ENCODE results near the gene TRIM40.
A peak's percentile ranks its signal among the peaks of the same experiment; 100 is the strongest.
"Not testable (repeated sequence)": the region's sequence is repeated elsewhere in the genome, so short reads cannot be mapped to it uniquely, and the experiment has no call there.

The TRIM40 gene

DNA sequence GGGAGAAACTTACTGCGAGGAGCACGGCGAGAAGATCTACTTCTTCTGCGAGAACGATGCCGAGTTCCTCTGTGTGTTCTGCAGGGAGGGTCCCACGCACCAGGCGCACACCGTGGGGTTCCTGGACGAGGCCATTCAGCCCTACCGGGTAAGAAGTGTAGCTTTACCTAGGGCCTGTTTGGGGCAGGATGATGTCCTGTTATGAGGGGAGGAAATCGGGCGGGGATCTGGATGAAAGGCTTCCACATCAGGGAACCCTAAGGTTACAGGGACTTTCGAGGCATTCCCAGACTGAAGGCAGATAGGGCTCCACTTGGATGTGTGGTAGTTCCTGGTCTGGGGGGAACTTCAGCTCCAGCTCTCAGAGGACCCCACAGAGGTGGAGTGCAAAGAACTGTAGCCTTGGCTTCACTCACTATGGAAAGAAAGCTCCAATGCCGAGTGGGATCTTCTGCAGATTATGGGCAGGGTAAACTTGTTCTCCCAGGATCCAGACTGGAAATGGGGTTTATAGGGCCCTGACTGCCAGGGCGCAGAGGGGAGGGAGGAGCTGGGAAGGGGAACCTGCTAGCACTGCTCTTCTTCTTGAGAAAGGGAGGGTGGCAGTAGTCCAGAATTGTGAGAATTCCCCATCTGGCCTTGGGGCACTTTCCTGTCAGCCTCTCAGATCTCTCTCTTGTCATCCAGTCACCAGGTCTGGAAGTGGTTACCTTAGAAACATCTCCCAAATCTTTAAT is 28.1 kb downstream of the TRIM40 start:
- H2AK5ac ChIP-seq (ENCODE audit: low read length, severe bottlenecking), result no peak overlapping the region
- H3K27me3 ChIP-seq (ENCODE audit: control insufficient read depth in 1 of 2, insufficient read depth in 1 of 2, low read length in 2 of 2), result peaks cover 35 to 42% of the 10 kb centered on the region in 2 experiments
- H3K9ac ChIP-seq (ENCODE audit: low read length), result no peak overlapping the region
- DNase-seq, result no peak
- no peaks in the 10 kb centered on the region for H3K9me3 ChIP-seq (ENCODE audit: control insufficient read depth, low read length)
- no peak overlapping the region for H3K27ac ChIP-seq (ENCODE audit: low read length, poor library complexity, severe bottlenecking)
- H2BK5ac ChIP-seq (ENCODE audit: low read depth, low read length, poor library complexity, severe bottlenecking), result no peak overlapping the region
- H2BK15ac ChIP-seq (ENCODE audit: low read depth, poor library complexity, severe bottlenecking), result no peak overlapping the region
- H3K23ac ChIP-seq (ENCODE audit: low read length in 2 of 2), result no peak overlapping the region
- H3K4ac ChIP-seq (ENCODE audit: low read depth in 1 of 2, low read length in 2 of 2), result no peak overlapping the region
- no peak overlapping the region for H2BK12ac ChIP-seq (ENCODE audit: low read length in 2 of 2)
- no peaks in the 10 kb centered on the region for H3K79me1 ChIP-seq (replicated peaks; ENCODE audit: low read length, poor library complexity, severe bottlenecking)
- no peak overlapping the region for H3K14ac ChIP-seq (ENCODE audit: low read length in 2 of 2)
- H3K18ac ChIP-seq (ENCODE audit: low read depth in 1 of 2, low read length in 2 of 2), result no peak overlapping the region
- no peak overlapping the region for H3K4me2 ChIP-seq (ENCODE audit: low read length, poor library complexity, severe bottlenecking)
- no peaks in the 10 kb centered on the region for H3K4me1 ChIP-seq (ENCODE audit: control insufficient read depth, insufficient read depth, low read depth, low read length)
- no peak overlapping the region for H3K4me3 ChIP-seq (ENCODE audit: insufficient read depth in 1 of 2, low read depth in 1 of 2, low read length in 2 of 2)
- H3K36me3 ChIP-seq (ENCODE audit: control insufficient read depth in 1 of 2, insufficient read depth in 2 of 2, low read depth in 1 of 2, low read length in 2 of 2), result no peaks in the 10 kb centered on the region
- H2AFZ ChIP-seq (ENCODE audit: low read depth, low read length), result no peak overlapping the region
- H4K91ac ChIP-seq (ENCODE audit: low read length), result no peak overlapping the region
- H4K8ac ChIP-seq (ENCODE audit: low read length), result no peak overlapping the region
- WGBS, result 87% methylated on average over 16 of the region's 16 CpGs
- no peak overlapping the region for H2BK120ac ChIP-seq (ENCODE audit: low read depth, low read length)

DNA sequence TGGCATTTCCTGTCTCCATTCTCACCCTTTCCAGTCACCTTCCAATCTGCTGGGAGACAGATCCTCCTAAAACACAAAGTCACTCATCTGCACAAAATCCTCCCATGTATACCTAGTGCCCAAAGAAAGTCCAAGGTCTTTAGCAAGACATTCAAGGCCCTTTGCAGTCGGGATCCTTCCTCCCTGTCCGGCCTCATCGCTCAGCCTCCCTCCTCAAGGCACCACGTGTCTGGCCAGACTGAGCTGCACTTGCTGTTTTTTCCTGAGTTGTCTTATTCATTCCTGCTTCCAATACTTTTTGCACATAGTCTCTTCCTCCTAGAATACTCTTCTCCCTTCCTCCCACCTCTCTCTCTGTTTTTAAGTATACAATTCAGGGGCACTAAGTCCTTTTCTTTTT is 28.8 kb downstream of the TRIM40 start:
- no peak for DNase-seq
- 79% methylated on average over 4 of the region's 4 CpGs for WGBS
- no peak overlapping the region for H3K27ac ChIP-seq (ENCODE audit: low read length, poor library complexity, severe bottlenecking)

DNA sequence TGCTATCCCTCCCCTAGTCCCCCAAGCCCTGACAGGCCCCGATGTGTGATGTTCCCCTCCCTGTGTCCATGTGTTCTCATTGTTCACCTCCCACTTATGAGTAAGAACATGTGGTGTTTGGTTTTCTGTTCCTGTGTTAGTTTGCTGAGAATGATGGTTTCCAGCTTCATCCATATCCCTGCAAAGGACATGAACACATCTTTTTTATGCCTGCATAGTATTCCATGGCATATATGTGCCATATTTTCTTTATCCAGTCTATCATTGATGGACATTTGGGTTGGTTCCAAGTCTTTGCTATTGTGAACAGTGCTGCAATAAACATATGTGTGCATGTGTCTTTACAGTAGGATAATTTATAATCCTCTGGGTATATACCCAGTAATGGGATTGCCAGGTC is 29.3 kb downstream of the TRIM40 start:
- H3K27ac ChIP-seq (ENCODE audit: low read length, poor library complexity, severe bottlenecking); H2BK5ac ChIP-seq (ENCODE audit: low read depth, low read length, poor library complexity, severe bottlenecking); H2AK5ac ChIP-seq (ENCODE audit: low read length, severe bottlenecking); H3K4me2 ChIP-seq (ENCODE audit: low read length, poor library complexity, severe bottlenecking); H3K4ac ChIP-seq (ENCODE audit: low read depth in 1 of 2, low read length in 2 of 2); H3K4me1 ChIP-seq (ENCODE audit: control insufficient read depth, insufficient read depth, low read depth, low read length); H3K23ac ChIP-seq (ENCODE audit: low read length in 2 of 2); H3K36me3 ChIP-seq (ENCODE audit: control insufficient read depth in 1 of 2, insufficient read depth in 2 of 2, low read depth in 1 of 2, low read length in 2 of 2); H2AFZ ChIP-seq (ENCODE audit: low read depth, low read length); H3K18ac ChIP-seq (ENCODE audit: low read depth in 1 of 2, low read length in 2 of 2); H2BK120ac ChIP-seq (ENCODE audit: low read depth, low read length); H3K9me3 ChIP-seq (ENCODE audit: control insufficient read depth, low read length); H4K8ac ChIP-seq (ENCODE audit: low read length); DNase-seq; H2BK12ac ChIP-seq (ENCODE audit: low read length in 2 of 2); H3K4me3 ChIP-seq (ENCODE audit: insufficient read depth in 1 of 2, low read depth in 1 of 2, low read length in 2 of 2); H4K91ac ChIP-seq (ENCODE audit: low read length); H3K79me1 ChIP-seq (replicated peaks; ENCODE audit: low read length, poor library complexity, severe bottlenecking); H2BK15ac ChIP-seq (ENCODE audit: low read depth, poor library complexity, severe bottlenecking); H3K14ac ChIP-seq (ENCODE audit: low read length in 2 of 2); H3K9ac ChIP-seq (ENCODE audit: low read length): not testable (repeated sequence)
- H3K27me3 ChIP-seq (ENCODE audit: control insufficient read depth in 1 of 2, insufficient read depth in 1 of 2, low read length in 2 of 2), result peaks cover 39 to 49% of the 10 kb centered on the region in 2 experiments
- WGBS, result no CpG with 5 or more reads among the region's 1 CpG

More for the DNA sequence above, 28.8 kb downstream of the TRIM40 start:
- H2BK120ac ChIP-seq (ENCODE audit: low read depth, low read length), result no peak overlapping the region
- no peak overlapping the region for H3K4me2 ChIP-seq (ENCODE audit: low read length, poor library complexity, severe bottlenecking)
- H3K27me3 ChIP-seq (ENCODE audit: control insufficient read depth in 1 of 2, insufficient read depth in 1 of 2, low read length in 2 of 2), result peaks cover 37 to 47% of the 10 kb centered on the region in 2 experiments
- H4K8ac ChIP-seq (ENCODE audit: low read length), result no peak overlapping the region
- H3K36me3 ChIP-seq (ENCODE audit: control insufficient read depth in 1 of 2, insufficient read depth in 2 of 2, low read depth in 1 of 2, low read length in 2 of 2), result no peaks in the 10 kb centered on the region
- no peaks in the 10 kb centered on the region for H3K4me1 ChIP-seq (ENCODE audit: control insufficient read depth, insufficient read depth, low read depth, low read length)
- no peak overlapping the region for H2BK5ac ChIP-seq (ENCODE audit: low read depth, low read length, poor library complexity, severe bottlenecking)
- no peak overlapping the region for H3K9ac ChIP-seq (ENCODE audit: low read length)
- no peak overlapping the region for H2BK12ac ChIP-seq (ENCODE audit: low read length in 2 of 2)
- no peak overlapping the region for H3K4me3 ChIP-seq (ENCODE audit: insufficient read depth in 1 of 2, low read depth in 1 of 2, low read length in 2 of 2)
- H3K9me3 ChIP-seq (ENCODE audit: control insufficient read depth, low read length), result no peaks in the 10 kb centered on the region
- no peak overlapping the region for H3K4ac ChIP-seq (ENCODE audit: low read depth in 1 of 2, low read length in 2 of 2)
- H3K18ac ChIP-seq (ENCODE audit: low read depth in 1 of 2, low read length in 2 of 2), result no peak overlapping the region
- H2BK15ac ChIP-seq (ENCODE audit: low read depth, poor library complexity, severe bottlenecking), result no peak overlapping the region
- H3K14ac ChIP-seq (ENCODE audit: low read length in 2 of 2), result no peak overlapping the region
- H3K79me1 ChIP-seq (replicated peaks; ENCODE audit: low read length, poor library complexity, severe bottlenecking), result no peaks in the 10 kb centered on the region
- H2AK5ac ChIP-seq (ENCODE audit: low read length, severe bottlenecking), result no peak overlapping the region
- H4K91ac ChIP-seq (ENCODE audit: low read length), result no peak overlapping the region
- H3K23ac ChIP-seq (ENCODE audit: low read length in 2 of 2), result peak overlapping the region in 1 of 2 experiments; percentile 23
- H2AFZ ChIP-seq (ENCODE audit: low read depth, low read length), result no peak overlapping the region

DNA sequence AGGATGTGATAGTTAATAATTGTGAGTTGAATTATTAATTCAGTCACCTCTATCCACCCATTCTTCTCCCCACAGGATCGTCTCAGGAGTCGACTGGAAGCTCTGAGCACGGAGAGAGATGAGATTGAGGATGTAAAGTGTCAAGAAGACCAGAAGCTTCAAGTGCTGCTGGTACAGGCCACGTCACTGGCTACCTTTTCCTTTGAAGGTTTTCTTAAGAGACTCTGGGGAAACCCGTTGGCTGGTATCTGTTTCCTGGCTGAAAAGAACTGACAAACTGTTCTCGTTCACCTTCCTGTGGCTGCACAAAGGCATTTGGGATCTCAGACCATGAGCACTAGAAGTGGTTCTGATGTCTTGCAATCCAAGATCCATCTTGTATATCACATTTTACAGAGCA is 31.2 kb downstream of the TRIM40 start:
- Histone ChIP-seq H3K79me1 (replicated peaks; ENCODE audit: low read length, poor library complexity, severe bottlenecking) (no peaks in the 10 kb centered on the region), H3K27ac (ENCODE audit: low read length, poor library complexity, severe bottlenecking) (no peak overlapping the region), H3K9me3 (ENCODE audit: control insufficient read depth, low read length) (no peaks in the 10 kb centered on the region), H3K14ac (ENCODE audit: low read length in 2 of 2) (no peak overlapping the region), H2AFZ (ENCODE audit: low read depth, low read length) (no peak overlapping the region), H3K4me3 (ENCODE audit: insufficient read depth in 1 of 2, low read depth in 1 of 2, low read length in 2 of 2) (no peak overlapping the region), H3K4me2 (ENCODE audit: low read length, poor library complexity, severe bottlenecking) (no peak overlapping the region), H3K23ac (ENCODE audit: low read length in 2 of 2) (no peak overlapping the region), H3K9ac (ENCODE audit: low read length) (no peak overlapping the region), H2BK12ac (ENCODE audit: low read length in 2 of 2) (no peak overlapping the region), H2BK15ac (ENCODE audit: low read depth, poor library complexity, severe bottlenecking) (no peak overlapping the region), H4K91ac (ENCODE audit: low read length) (no peak overlapping the region), H3K18ac (ENCODE audit: low read depth in 1 of 2, low read length in 2 of 2) (no peak overlapping the region), H3K4me1 (ENCODE audit: control insufficient read depth, insufficient read depth, low read depth, low read length) (peaks cover 6% of the 10 kb centered on the region), H3K4ac (ENCODE audit: low read depth in 1 of 2, low read length in 2 of 2) (no peak overlapping the region), H2BK5ac (ENCODE audit: low read depth, low read length, poor library complexity, severe bottlenecking) (no peak overlapping the region), H4K8ac (ENCODE audit: low read length) (no peak overlapping the region), H3K27me3 (ENCODE audit: control insufficient read depth in 1 of 2, insufficient read depth in 1 of 2, low read length in 2 of 2) (peaks cover 58 to 66% of the 10 kb centered on the region in 2 experiments), H2BK120ac (ENCODE audit: low read depth, low read length) (no peak overlapping the region), H3K36me3 (ENCODE audit: control insufficient read depth in 1 of 2, insufficient read depth in 2 of 2, low read depth in 1 of 2, low read length in 2 of 2) (no peaks in the 10 kb centered on the region), H2AK5ac (ENCODE audit: low read length, severe bottlenecking) (no peak overlapping the region)
- 63% methylated on average over 6 of the region's 6 CpGs for WGBS
- no peak for DNase-seq
